Hepatocyte (in vitro differentiated cells): ENCODE data around the gene DYNC2H1. TPM values are rescaled to one million over a fixed set of nuclear protein-coding genes. Genes with fewer than 3 reads are reported as not detected.

Experiments
- DNase-seq: peaks from one replicate; pipeline ENCODE4 v3.0.0-alpha.2; 2016; ENCODE audit warnings: low spot score
- H2AFZ ChIP-seq: fragments of 200-600 bp; sonication (generic); 2 replicates; pipeline ENCODE4 v1.6.0; 2016; ENCODE audit warnings: antibody characterized with exemption, mild to moderate bottlenecking
- H3K27ac ChIP-seq: fragments of 200-600 bp; sonication (generic); 2 replicates; pipeline ENCODE4 v1.5.1; 2016; ENCODE audit warnings: mild to moderate bottlenecking
- H3K27me3 ChIP-seq: fragments of 200-600 bp; sonication (generic); 2 replicates; pipeline ENCODE4 v1.6.1; 2016
- H3K36me3 ChIP-seq: fragments of 200-600 bp; sonication (generic); replicated peaks from 2 replicates; pipeline ENCODE4 v1.5.1; 2016; ENCODE audit warnings: low read depth; ENCODE audit not compliant: insufficient read depth
- H3K4me1 ChIP-seq: fragments of 200-600 bp; sonication (generic); 2 replicates; pipeline ENCODE4 v1.5.1; 2016; ENCODE audit warnings: mild to moderate bottlenecking, moderate library complexity; ENCODE audit not compliant: insufficient read depth
- H3K4me2 ChIP-seq: fragments of 200-600 bp; sonication (generic); 2 replicates; pipeline ENCODE4 v1.6.0; 2016
- H3K4me3 ChIP-seq: fragments of 200-600 bp; sonication (generic); 2 replicates; pipeline ENCODE4 v1.5.1; 2016; ENCODE audit warnings: mild to moderate bottlenecking
- H3K79me2 ChIP-seq: fragments of 200-600 bp; sonication (generic); 2 replicates; pipeline ENCODE4 v1.6.0; 2017; ENCODE audit warnings: mild to moderate bottlenecking
- H3K9me2 ChIP-seq: fragments of 200-600 bp; sonication (generic); replicated peaks from 2 replicates; pipeline ENCODE4 v1.6.0; 2017; ENCODE audit warnings: mild to moderate bottlenecking; ENCODE audit not compliant: insufficient read depth
- H3K9me3 ChIP-seq: fragments of 200-600 bp; sonication (generic); 2 replicates; pipeline ENCODE4 v1.5.1; 2016; ENCODE audit warnings: low read depth, mild to moderate bottlenecking
- H4K20me1 ChIP-seq: fragments of 200-600 bp; sonication (generic); 2 replicates; pipeline ENCODE4 v1.6.0; 2016; ENCODE audit warnings: mild to moderate bottlenecking; ENCODE audit not compliant: insufficient read depth, poor library complexity, severe bottlenecking
- CTCF ChIP-seq: fragments of 200-600 bp; sonication (generic); IDR thresholded peaks from 2 replicates; pipeline ENCODE4 v1.5.1; 2016; ENCODE audit warnings: antibody characterized with exemption, mild to moderate bottlenecking; ENCODE audit not compliant: poor library complexity
- EZH2 ChIP-seq: fragments of 200-600 bp; sonication (generic); IDR thresholded peaks from 2 replicates; pipeline ENCODE4 v1.6.1; 2016; ENCODE audit warnings: antibody characterized with exemption, mild to moderate bottlenecking, borderline replicate concordance
- EZH2phosphoT487 ChIP-seq: fragments of 200-600 bp; sonication (generic); IDR thresholded peaks from one replicate; pipeline ENCODE4 v1.6.1; 2018; ENCODE audit warnings: antibody characterized with exemption, mild to moderate bottlenecking, low read depth, moderate library complexity; ENCODE audit not compliant: unreplicated experiment, severe bottlenecking
- WGBS: methylation state at CpG from one replicate; pipeline ENCODE4 v1.1.6; 2016; ENCODE audit warnings: low lambda C conversion rate; ENCODE audit errors: missing lambda C conversion rate; 5-methylcytosine and 5-hydroxymethylcytosine counted together
- polyA plus RNA-seq: library from polyadenylated mRNA; unstranded; fragments of >200 nt; fragmentation: Nextera tagmentation; extraction: Ambion mirVana; gene quantifications from 2 replicates; pipeline ENCODE4 v1.2.1, GENCODE V29; 2016
- total RNA-seq: library from RNA; depleted of rRNA; stranded (reverse); fragments of >200 nt; gene quantifications from 2 replicates; pipeline ENCODE4 v1.2.3, GENCODE V29; 2014

Gene DYNC2H1
- total and polyA plus RNA-seq, 2 experiments from 2014 or later, result 4.4 to 16.9 TPM

- H3K9me2 ChIP-seq, result no peaks in the 10 kb centered on the region
- H3K27me3 ChIP-seq, result no peaks in the 10 kb centered on the region
- 36% methylated on average over 1 of the region's 1 CpG for WGBS
- H3K4me1 ChIP-seq, result no peaks in the 10 kb centered on the region
- H4K20me1 ChIP-seq, result no peaks in the 10 kb centered on the region
- no peak overlapping the region for H3K27ac ChIP-seq
- H3K79me2 ChIP-seq, result no peaks in the 10 kb centered on the region
- no peaks in the 10 kb centered on the region for H3K9me3 ChIP-seq
- no peak for TF ChIP-seq EZH2
- no peak for TF ChIP-seq CTCF
- no peak for TF ChIP-seq EZH2phosphoT487
- DNase-seq, result no peak
- H3K4me2 ChIP-seq, result no peak overlapping the region
- H3K4me3 ChIP-seq, result no peak overlapping the region
- H2AFZ ChIP-seq, result no peak overlapping the region
- H3K36me3 ChIP-seq, result no peaks in the 10 kb centered on the region
These were observed 304.2 kb downstream of the DYNC2H1 start for GRCh38 chr11:103413266-103413888.

DNA sequence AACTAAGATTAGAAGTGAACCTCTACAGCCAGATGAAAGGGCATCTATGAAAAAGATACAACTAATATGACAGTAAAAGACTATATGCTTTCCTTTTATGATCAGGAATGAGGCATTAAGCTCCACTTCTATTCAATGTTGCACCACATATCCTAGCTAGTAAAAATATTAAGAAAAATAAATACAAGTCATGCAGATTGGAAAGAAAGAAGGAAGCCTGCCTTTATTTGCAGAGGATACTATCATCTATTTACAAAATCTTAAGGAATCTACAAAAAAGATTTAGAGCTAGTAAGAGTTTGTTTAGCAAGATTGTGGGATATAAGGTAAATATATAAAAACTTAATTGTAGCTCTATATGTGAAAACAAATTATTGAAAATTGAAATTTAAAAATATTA, 308.8 kb downstream of the DYNC2H1 start:
- Histone ChIP-seq H3K9me3 (no peaks in the 10 kb centered on the region), H3K27me3 (no peaks in the 10 kb centered on the region), H4K20me1 (no peaks in the 10 kb centered on the region), H3K36me3 (no peaks in the 10 kb centered on the region), H3K27ac (no peak overlapping the region), H3K4me2 (no peak overlapping the region), H3K4me3 (no peak overlapping the region), H3K9me2 (no peaks in the 10 kb centered on the region), H3K4me1 (no peaks in the 10 kb centered on the region), H3K79me2 (no peaks in the 10 kb centered on the region), H2AFZ (no peak overlapping the region)
- no peak for DNase-seq
- TF ChIP-seq EZH2phosphoT487 (no peak), EZH2 (no peak), CTCF (no peak)

DNA sequence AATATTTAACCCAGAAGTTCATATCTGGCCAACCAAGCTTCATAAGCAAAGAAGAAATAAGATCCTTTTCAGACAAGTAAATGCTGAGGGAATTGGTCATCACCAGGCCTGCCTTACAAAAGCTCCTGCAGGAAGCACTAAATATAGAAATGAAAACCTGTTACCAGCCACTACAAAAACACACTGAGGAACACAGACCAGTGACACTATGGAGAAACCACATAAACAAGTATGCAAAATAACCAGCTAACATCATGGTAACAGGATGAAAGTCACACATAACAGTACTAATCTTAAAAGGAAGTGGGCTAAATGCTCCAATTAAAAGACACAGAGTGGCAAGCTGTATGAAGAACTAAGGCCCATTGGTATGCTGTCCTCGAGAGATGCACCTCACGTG, 311.4 kb downstream of the DYNC2H1 start:
- no peak for DNase-seq
- H3K79me2 ChIP-seq, result no peaks in the 10 kb centered on the region
- no peaks in the 10 kb centered on the region for H3K27me3 ChIP-seq
- no peaks in the 10 kb centered on the region for H3K4me1 ChIP-seq
- no peak overlapping the region for H3K27ac ChIP-seq
- H3K4me2 ChIP-seq, result no peak overlapping the region
- no peak overlapping the region for H2AFZ ChIP-seq
- 89% methylated on average over 2 of the region's 2 CpGs for WGBS
- H3K4me3 ChIP-seq, result no peak overlapping the region
- no peaks in the 10 kb centered on the region for H4K20me1 ChIP-seq
- H3K9me3 ChIP-seq, result no peaks in the 10 kb centered on the region
- TF ChIP-seq CTCF (no peak), EZH2 (no peak), EZH2phosphoT487 (no peak)
- no peaks in the 10 kb centered on the region for H3K36me3 ChIP-seq
- H3K9me2 ChIP-seq, result no peaks in the 10 kb centered on the region
